ENCODE results near the gene ELAVL3.
"Not testable (repeated sequence)": the region's sequence is repeated elsewhere in the genome, so short reads cannot be mapped to it uniquely, and the experiment has no call there.

Gene ELAVL3

GRCh38 chr19:11435057-11435832, 45.6 kb downstream of the ELAVL3 start, which contains the start of the genes ODAD3 and PRKCSH:
Gene ODAD3 (minus strand): TSS chr19:11435121. CDS start chr19:11435016, 105 bp downstream.
Gene PRKCSH (plus strand): TSS chr19:11435635. CDS start chr19:11436118, 483 bp downstream.
- peak; percentile 98 for DNase-seq

GRCh38 chr19:11434703-11435056, 46.2 kb downstream of the ELAVL3 start:
- no peak for DNase-seq

- not testable (repeated sequence) for DNase-seq
Measured at GRCh38 chr19:11433526-11433925, 47.3 kb downstream of the ELAVL3 start.

GRCh38 chr19:11426656-11427055, 54.2 kb downstream of the ELAVL3 start:
- no peak for DNase-seq

GRCh38 chr19:11425719-11426457, 55.0 kb downstream of the ELAVL3 start:
- DNase-seq = no peak

- no peak for DNase-seq
Measured at GRCh38 chr19:11423791-11424181, 57.1 kb downstream of the ELAVL3 start.

GRCh38 chr19:11423164-11423790, 57.6 kb downstream of the ELAVL3 start:
- DNase-seq = no peak

- DNase-seq = no peak
Measured at GRCh38 chr19:11422163-11423065, 58.4 kb downstream of the ELAVL3 start.

- DNase-seq = no peak
Measured at GRCh38 chr19:11421371-11422098, 59.3 kb downstream of the ELAVL3 start.

GRCh38 chr19:11420429-11421370, 60.1 kb downstream of the ELAVL3 start:
- DNase-seq = no peak

- DNase-seq = no peak
Measured at GRCh38 chr19:11418549-11419506, 62.0 kb downstream of the ELAVL3 start, which contains the start of gene RGL3. Gene RGL3 (minus strand): TSS chr19:11419314. CDS start chr19:11419278, 36 bp downstream.

GRCh38 chr19:11418094-11418548, 62.7 kb downstream of the ELAVL3 start:
- DNase-seq = no peak

GRCh38 chr19:11416346-11417052, 64.3 kb downstream of the ELAVL3 start:
- DNase-seq = no peak

- peak; percentile 52 for DNase-seq
Measured at GRCh38 chr19:11414544-11414943, 66.3 kb downstream of the ELAVL3 start.

- DNase-seq = no peak
Measured at GRCh38 chr19:11410682-11411081, 70.2 kb downstream of the ELAVL3 start.

- no peak for DNase-seq
Measured at GRCh38 chr19:11408591-11408990, 72.3 kb downstream of the ELAVL3 start.

GRCh38 chr19:11406703-11407236, 74.1 kb downstream of the ELAVL3 start:
- not testable (repeated sequence) for DNase-seq

All from NCI-H1436 treated with DMSO at 0.1 percent for 48 hours (cell line).